ENCODE results near the gene FAM222B. TPM values are rescaled to one million over a fixed set of nuclear protein-coding genes. Genes with fewer than 3 reads are reported as not detected.

The FAM222B gene
- total RNA-seq, 5 donors from 2014 or later (not counting 1 experiment from before 2014, with no cell fraction given), result 17.6 to 23.4 (median 23.3) TPM

DNA sequence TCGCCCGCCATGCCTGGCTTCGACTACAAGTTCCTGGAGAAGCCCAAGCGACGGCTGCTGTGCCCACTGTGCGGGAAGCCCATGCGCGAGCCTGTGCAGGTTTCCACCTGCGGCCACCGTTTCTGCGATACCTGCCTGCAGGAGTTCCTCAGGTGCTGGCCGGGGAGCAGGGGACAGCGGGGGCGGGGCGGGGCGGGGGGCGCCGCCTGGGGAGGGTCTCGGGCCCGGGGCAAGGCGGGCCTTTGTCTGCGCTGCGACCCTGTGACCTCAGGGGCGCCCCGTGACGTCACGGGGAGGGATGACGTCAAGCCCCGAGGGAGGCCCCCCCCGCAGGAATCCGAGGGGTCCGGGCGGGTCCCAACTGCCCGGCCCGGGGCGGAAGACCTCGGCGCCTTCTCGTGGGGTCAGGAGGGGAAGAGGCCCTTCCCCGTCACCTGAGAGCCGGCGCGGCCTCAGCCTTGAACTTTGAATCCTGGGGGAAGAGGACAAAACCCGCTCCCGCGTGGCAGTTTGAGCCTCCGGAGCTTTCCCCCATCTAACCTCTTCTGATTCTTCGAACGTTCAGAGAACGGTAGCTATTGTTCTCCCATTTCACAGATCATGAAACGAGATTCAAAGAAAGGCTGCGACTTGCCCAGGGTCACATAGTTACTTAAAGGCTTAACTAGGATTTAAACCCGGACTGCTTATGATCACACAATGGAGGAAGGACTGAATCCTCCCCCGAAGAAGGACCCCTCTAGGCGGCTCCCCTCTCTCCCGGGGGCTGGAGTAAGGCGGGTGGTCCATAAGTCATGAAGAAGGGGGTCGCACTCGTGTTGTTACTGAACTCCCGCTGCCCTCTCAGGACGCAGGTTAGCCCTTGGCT lies 98.3 kb downstream of the FAM222B start:
- no peaks in the 10 kb centered on the region for H3K9me3 ChIP-seq
- peaks cover 20 to 49% of the 10 kb centered on the region in 2 experiments for H3K4me1 ChIP-seq (ENCODE audit: control insufficient read depth in 1 of 2, extremely low read depth in 1 of 2, insufficient read depth in 2 of 2, low read length in 2 of 2)
- Mint-ChIP-seq H3K9me3 (no peaks in the 10 kb centered on the region), H3K27me3 (no peaks in the 10 kb centered on the region), H3K4me1 (peaks cover 6 to 36% (median 17%) of the 10 kb centered on the region in 3 donors), H3K36me3 (peaks cover 4% of the 10 kb centered on the region), H3K4me3 (peak overlapping the region; percentile 80 to 87 (median 82)), H3K27ac (peak overlapping the region; percentile 73 to 82)
- CTCF ChIA-PET, result interaction anchor here in 1 of 2 donors (0.6 to 12.2 kb wide), 3 partner anchors 16 to 25 kb away, joined by 4 to 197 read pairs (median 5); partner anchors contain the start of genes NEK8, RPL23A and TLCD1
- H3K27ac ChIP-seq (ENCODE audit: low read length), result peak overlapping the region; percentile 86
- H3K4me3 ChIP-seq (ENCODE audit: control insufficient read depth in 1 of 2, extremely low read depth in 1 of 2, low read length in 1 of 2), result peak overlapping the region; percentile 76 to 89
- peak; percentile 18 to 62 (median 34) for ATAC-seq (replicated peaks in 1 of 4)
- 2% methylated on average over 46 of the region's 61 CpGs for WGBS (ENCODE audit: insufficient coverage)
- POLR2A ChIA-PET, result interaction anchor here (0.5 to 0.8 kb wide), 3 partner anchors 16 to 206 kb away, joined by 3 to 7 read pairs (median 3); partner anchors contain the start of gene NEK8 (in 1 of the 2)
- DNase-seq, result peak in 29 of 35 experiments; percentile 23 to 78 (median 49)
- no peaks in the 10 kb centered on the region for H3K27me3 ChIP-seq (replicated peaks in 1 of 2; ENCODE audit: control insufficient read depth in 2 of 2, extremely low read depth in 1 of 2, insufficient read depth in 2 of 2, low read length in 1 of 2)
- peaks cover 12 to 15% of the 10 kb centered on the region in 2 donors for H3K36me3 ChIP-seq (ENCODE audit: control insufficient read depth in 2 of 2, extremely low read depth in 1 of 2, insufficient read depth in 1 of 2, low read length in 1 of 2)

DNA sequence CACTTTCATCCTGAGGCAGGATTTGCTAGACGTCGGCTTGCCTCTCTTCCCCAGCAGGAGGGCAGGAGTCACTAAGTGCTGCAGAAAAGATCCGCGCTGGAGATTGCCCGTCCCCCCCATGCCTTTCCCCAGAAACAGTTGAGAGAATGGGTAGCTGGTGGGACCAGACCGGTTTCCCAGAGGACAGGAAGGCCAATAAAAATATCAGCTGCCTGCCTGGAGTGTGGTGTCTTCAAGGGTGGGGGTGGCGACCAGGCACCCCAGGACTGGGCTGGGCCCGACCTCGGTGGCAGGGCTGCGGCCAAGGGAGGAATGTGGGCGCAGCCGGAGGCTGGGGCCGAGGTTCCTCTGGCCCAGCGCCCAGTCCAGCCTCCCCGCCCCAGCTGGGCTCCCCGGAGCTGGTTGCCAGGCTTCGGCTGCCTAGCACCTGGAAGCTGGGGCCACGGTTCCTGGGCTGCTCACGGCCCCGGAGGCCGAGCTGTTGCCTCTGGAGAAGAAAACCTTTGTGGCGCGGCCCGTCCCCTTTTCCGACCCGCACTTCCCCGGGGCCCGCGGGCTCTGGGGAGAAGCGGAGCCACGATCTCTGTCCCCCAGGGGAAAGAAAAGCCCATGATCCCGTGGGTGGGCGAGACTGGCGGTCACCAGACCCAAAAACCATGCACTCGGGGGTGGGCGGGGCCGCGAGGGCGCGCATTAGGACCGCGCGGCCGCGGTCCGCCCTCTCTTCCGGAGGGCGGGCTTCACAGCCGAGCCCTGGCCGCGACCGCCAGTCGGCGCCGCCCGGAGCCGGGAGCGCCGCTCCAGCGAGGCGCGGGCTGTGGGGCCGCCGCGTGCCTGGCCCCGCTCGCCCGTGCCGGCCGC lies 99.1 kb downstream of the FAM222B start, which contains the start of gene TRAF4:
TSS of gene TRAF4 (plus strand) at position 769 of the 861 bp plus-strand sequence. CDS start 102 bp downstream, outside the sequence.
- 2% methylated on average over 60 of the region's 70 CpGs for whole genome bisulfite sequencing (ENCODE audit: insufficient coverage)
- ATAC-seq (replicated peaks in 1 of 4), result peak; percentile 89 to 94 (median 90)

DNA sequence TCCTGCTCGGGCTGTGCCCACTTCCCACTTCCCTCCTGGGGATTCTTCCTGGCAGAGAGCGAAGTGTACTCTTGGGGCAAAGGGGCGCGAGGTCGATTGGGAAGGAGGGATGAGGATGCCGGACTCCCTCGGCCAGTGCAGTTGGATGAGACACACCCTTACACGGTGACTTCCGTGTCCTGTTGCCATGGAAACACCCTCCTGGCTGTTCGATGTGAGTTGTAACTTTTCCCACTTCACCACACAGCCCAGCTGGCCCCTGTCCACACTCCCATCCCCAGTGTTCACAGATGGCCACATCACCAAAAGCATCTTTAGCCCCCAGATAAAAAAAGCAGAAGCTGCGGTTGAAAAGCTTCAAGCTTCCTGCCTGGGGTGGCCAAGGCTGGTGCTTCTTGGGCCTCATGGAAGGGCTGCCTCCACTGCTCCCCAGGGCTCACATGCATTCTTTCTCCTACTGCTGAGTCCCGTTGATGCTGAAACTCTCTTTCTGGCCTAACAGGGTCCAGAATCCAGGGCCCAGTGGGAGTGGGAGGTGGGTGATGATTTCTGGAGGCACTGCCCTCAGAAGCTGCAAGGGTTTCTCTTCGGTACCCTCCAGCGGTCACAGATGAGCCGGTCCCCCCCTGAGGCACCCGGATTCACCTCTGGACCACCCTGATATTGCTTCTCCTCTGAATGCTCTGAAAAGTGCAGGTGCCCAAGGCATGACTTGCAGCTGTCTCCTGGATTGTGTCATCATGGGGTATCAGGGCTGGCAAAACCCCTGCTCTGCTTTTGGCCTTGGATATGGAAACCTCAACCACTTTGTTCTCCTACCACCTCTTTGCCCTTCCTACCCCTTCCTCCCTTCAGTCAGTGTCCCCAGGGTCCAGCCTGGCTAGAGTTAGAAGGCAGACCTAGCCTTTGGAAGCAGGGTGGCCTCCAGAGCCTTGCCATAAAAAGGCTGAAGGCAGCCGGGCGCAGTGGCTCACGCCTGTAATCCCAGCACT lies 100.9 kb downstream of the FAM222B start:
- 70% methylated on average over 7 of the region's 19 CpGs for WGBS (ENCODE audit: insufficient coverage)
- Mint-ChIP-seq H3K27me3 (no peaks in the 10 kb centered on the region), H3K4me1 (peaks cover 15 to 47% (median 26%) of the 10 kb centered on the region in 3 donors), H3K27ac (no peak overlapping the region), H3K9me3 (no peaks in the 10 kb centered on the region), H3K4me3 (peak overlapping the region in 1 of 3 donors; percentile 80), H3K36me3 (no peaks in the 10 kb centered on the region)
- DNase-seq (peak in 1 of 35 experiments; percentile 26), ATAC-seq (replicated peaks in 1 of 4) (no peak)
- no peaks in the 10 kb centered on the region for H3K36me3 ChIP-seq (ENCODE audit: control insufficient read depth in 2 of 2, extremely low read depth in 1 of 2, insufficient read depth in 1 of 2, low read length in 1 of 2)
- no peaks in the 10 kb centered on the region for H3K27me3 ChIP-seq (replicated peaks in 1 of 2; ENCODE audit: control insufficient read depth in 2 of 2, extremely low read depth in 1 of 2, insufficient read depth in 2 of 2, low read length in 1 of 2)
- ChIA-PET POLR2A (no interaction called here), CTCF (interaction anchor here in 1 of 2 donors (0.6 to 12.2 kb wide), 2 partner anchors 14 to 1499 kb away, joined by 3 to 197 read pairs; partner anchors contain the start of genes NEK8 and TLCD1)
- H3K27ac ChIP-seq (ENCODE audit: low read length), result no peak overlapping the region
- H3K4me1 ChIP-seq (ENCODE audit: control insufficient read depth in 1 of 2, extremely low read depth in 1 of 2, insufficient read depth in 2 of 2, low read length in 2 of 2), result peaks cover 27 to 62% of the 10 kb centered on the region in 2 experiments
- no peak overlapping the region for H3K4me3 ChIP-seq (ENCODE audit: control insufficient read depth in 1 of 2, extremely low read depth in 1 of 2, low read length in 1 of 2)
- no peaks in the 10 kb centered on the region for H3K9me3 ChIP-seq

More for the DNA sequence above, 99.1 kb downstream of the FAM222B start, which contains the start of gene TRAF4:
- peaks cover 15 to 43% (median 23%) of the 10 kb centered on the region in 3 donors for H3K4me1 Mint-ChIP-seq
- peaks cover 7 to 11% of the 10 kb centered on the region in 2 donors for H3K36me3 ChIP-seq (ENCODE audit: control insufficient read depth in 2 of 2, extremely low read depth in 1 of 2, insufficient read depth in 1 of 2, low read length in 1 of 2)
- DNase-seq, result peak; percentile 40 to 88 (median 65)
- no peaks in the 10 kb centered on the region for H3K36me3 Mint-ChIP-seq
- H3K4me1 ChIP-seq (ENCODE audit: control insufficient read depth in 1 of 2, extremely low read depth in 1 of 2, insufficient read depth in 2 of 2, low read length in 2 of 2), result peaks cover 25 to 57% of the 10 kb centered on the region in 2 experiments
- peak within 1 kb of the TSS; percentile 86 for H3K27ac ChIP-seq (ENCODE audit: low read length)
- peak within 1 kb of the TSS; percentile 80 to 87 (median 82) for H3K4me3 Mint-ChIP-seq
- ChIA-PET CTCF (interaction anchor here in 1 of 2 donors (12.2 kb wide), 1 partner anchor 16 kb away, joined by 197 read pairs; the partner anchor contains the start of genes NEK8 and TLCD1), POLR2A (no interaction called here)
- no peaks in the 10 kb centered on the region for H3K9me3 Mint-ChIP-seq
- H3K27me3 Mint-ChIP-seq, result no peaks in the 10 kb centered on the region
- no peaks in the 10 kb centered on the region for H3K9me3 ChIP-seq
- peak within 1 kb of the TSS; percentile 76 to 89 for H3K4me3 ChIP-seq (ENCODE audit: control insufficient read depth in 1 of 2, extremely low read depth in 1 of 2, low read length in 1 of 2)
- no peaks in the 10 kb centered on the region for H3K27me3 ChIP-seq (replicated peaks in 1 of 2; ENCODE audit: control insufficient read depth in 2 of 2, extremely low read depth in 1 of 2, insufficient read depth in 2 of 2, low read length in 1 of 2)
- H3K27ac Mint-ChIP-seq, result peak within 1 kb of the TSS; percentile 73 to 82

DNA sequence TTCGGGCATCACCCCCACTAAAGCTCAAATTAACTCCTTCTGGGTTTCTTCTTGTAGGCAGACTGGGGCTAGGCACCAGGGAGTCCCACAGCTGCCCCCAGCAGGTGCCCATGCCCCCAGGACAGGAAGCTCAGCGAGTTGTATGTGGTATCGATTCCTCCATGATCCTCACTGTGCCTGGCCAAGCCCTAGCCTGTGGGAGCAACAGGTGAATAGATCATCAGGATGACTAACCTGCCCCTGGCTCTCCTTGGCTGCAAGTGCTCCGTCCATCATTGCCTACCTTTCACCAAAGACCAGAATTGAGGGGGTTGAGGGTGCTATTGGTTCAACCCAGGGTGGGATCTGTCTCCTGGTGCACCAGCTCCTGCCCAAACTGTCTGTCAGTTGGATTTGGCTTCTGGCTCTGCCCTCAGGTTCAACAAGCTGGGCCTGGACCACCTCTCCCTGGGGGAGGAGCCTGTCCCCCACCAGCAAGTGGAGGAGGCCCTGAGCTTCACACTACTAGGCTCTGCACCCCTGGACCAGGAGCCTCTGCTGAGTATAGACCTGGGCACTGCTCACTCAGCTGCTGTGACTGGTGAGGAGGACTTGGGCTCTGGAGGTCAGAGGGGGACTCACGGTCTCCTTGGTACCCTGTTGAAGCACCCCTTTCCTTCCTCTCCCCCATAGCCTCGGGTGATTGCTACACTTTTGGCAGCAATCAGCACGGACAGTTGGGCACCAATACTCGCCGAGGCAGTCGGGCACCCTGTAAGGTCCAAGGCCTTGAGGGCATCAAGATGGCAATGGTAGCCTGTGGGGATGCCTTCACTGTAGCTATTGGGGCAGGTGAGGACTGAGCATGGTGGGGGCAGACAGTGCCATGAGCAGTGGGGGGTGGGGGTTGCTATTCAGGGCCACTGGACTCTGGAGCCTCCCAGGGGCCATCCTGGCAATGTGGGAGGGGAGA lies 101.9 kb downstream of the FAM222B start:
- POLR2A ChIA-PET, result interaction anchor here in 1 of 2 donors (0.6 kb wide), 1 partner anchor 152 kb away, joined by 3 read pairs; no protein-coding TSS in a partner anchor
- CTCF ChIA-PET, result interaction anchor here (0.6 to 0.8 kb wide), 4 partner anchors 9 to 1500 kb away, joined by 3 to 7 read pairs (median 6); no protein-coding TSS in a partner anchor
- ATAC-seq (replicated peaks in 1 of 4) (no peak), DNase-seq (no peak)
- Histone ChIP-seq H3K4me1 (ENCODE audit: control insufficient read depth in 1 of 2, extremely low read depth in 1 of 2, insufficient read depth in 2 of 2, low read length in 2 of 2) (peaks cover 18 to 52% of the 10 kb centered on the region in 2 experiments), H3K9me3 (no peaks in the 10 kb centered on the region), H3K27ac (ENCODE audit: low read length) (no peak overlapping the region), H3K27me3 (replicated peaks in 1 of 2; ENCODE audit: control insufficient read depth in 2 of 2, extremely low read depth in 1 of 2, insufficient read depth in 2 of 2, low read length in 1 of 2) (no peaks in the 10 kb centered on the region), H3K4me3 (ENCODE audit: control insufficient read depth in 1 of 2, extremely low read depth in 1 of 2, low read length in 1 of 2) (no peak overlapping the region), H3K36me3 (ENCODE audit: control insufficient read depth in 2 of 2, extremely low read depth in 1 of 2, insufficient read depth in 1 of 2, low read length in 1 of 2) (no peaks in the 10 kb centered on the region)
- Mint-ChIP-seq H3K4me1 (peaks cover 15 to 39% (median 17%) of the 10 kb centered on the region in 3 donors), H3K4me3 (no peak overlapping the region), H3K27ac (no peak overlapping the region), H3K9me3 (no peaks in the 10 kb centered on the region), H3K27me3 (no peaks in the 10 kb centered on the region), H3K36me3 (no peaks in the 10 kb centered on the region)
- 100% methylated on average over 4 of the region's 10 CpGs for WGBS (ENCODE audit: insufficient coverage)

Data from T-cell (primary cell).